Activated T-helper 2 cell treated with anti-CD3 and anti-CD28 coated beads, Interferon-gamma antibody, Interleukin-2, Interleukin-4, amounts not matched to agents 10 μg/mL and 5 μg/mL and 100 μg/mL, durations not matched to agents 14 hours and 24 hours and 36 hours (primary cell): ENCODE measurements around the gene KLHL36. TPM values are rescaled to one million over a fixed set of nuclear protein-coding genes. Genes with fewer than 3 reads are reported as not detected.
"Not testable (repeated sequence)": the region's sequence is repeated elsewhere in the genome, so short reads cannot be mapped to it uniquely, and the experiment has no call there.

ENCODE experiments used
- DNase-seq: peaks from one replicate; pipeline ENCODE4 v3.0.0; 2021; ENCODE audit warnings: low spot score
- H3K27ac Mint-ChIP-seq: one replicate; pipeline ENCODE4 v1.8.0; 2021; ENCODE audit warnings: mixed read lengths
- H3K27me3 Mint-ChIP-seq: one replicate; pipeline ENCODE4 v1.8.0; 2021; ENCODE audit warnings: low read depth, mixed read lengths
- H3K36me3 Mint-ChIP-seq: one replicate; pipeline ENCODE4 v1.8.0; 2021; ENCODE audit warnings: low read depth, mixed read lengths
- H3K4me1 Mint-ChIP-seq: one replicate; pipeline ENCODE4 v1.8.0; 2021; ENCODE audit warnings: low read depth, mixed read lengths
- H3K4me3 Mint-ChIP-seq: one replicate; pipeline ENCODE4 v1.8.0; 2021; ENCODE audit warnings: low read depth, mild to moderate bottlenecking, moderate library complexity, mixed read lengths
- H3K9me3 Mint-ChIP-seq: one replicate; pipeline ENCODE4 v1.8.0; 2021; ENCODE audit warnings: mixed read lengths
- intact Hi-C: fragments of 100-400 bp; cut with micrococcal nuclease; formaldehyde crosslinking; loops from one replicate; pipeline ENCODE4 v1.15.1; 2023
- total RNA-seq: library from RNA; stranded (reverse); gene quantifications from 2 replicates; pipeline ENCODE4 v1.2.3, GENCODE V29; 2022

KLHL36 gene
- total RNA-seq, 1 donor from 2014 or later: 57.7 TPM

GRCh38 chr16:84684592-84684965 lies 36.3 kb downstream of the KLHL36 start:
- Mint-ChIP-seq H3K36me3 (no peaks in the 10 kb centered on the region), H3K4me1 (peaks cover 9% of the 10 kb centered on the region), H3K4me3 (no peak overlapping the region), H3K9me3 (peaks cover 10% of the 10 kb centered on the region), H3K27ac (no peak overlapping the region), H3K27me3 (peaks cover 32% of the 10 kb centered on the region)
- intact Hi-C loops: no loop called here
- DNase-seq: no peak

- no peak overlapping the region for H3K4me3 Mint-ChIP-seq
- peaks cover 31% of the 10 kb centered on the region for H3K27me3 Mint-ChIP-seq
- no peaks in the 10 kb centered on the region for H3K36me3 Mint-ChIP-seq
- no peak overlapping the region for H3K27ac Mint-ChIP-seq
- peaks cover 9% of the 10 kb centered on the region for H3K4me1 Mint-ChIP-seq
- no peak for DNase-seq
- intact Hi-C loops: no loop called here
- H3K9me3 Mint-ChIP-seq: peaks cover 10% of the 10 kb centered on the region
These were observed 36.9 kb downstream of the KLHL36 start for GRCh38 chr16:84685210-84685609.

- intact Hi-C loops: no loop called here
- peaks cover 9% of the 10 kb centered on the region for H3K4me1 Mint-ChIP-seq
- DNase-seq: no peak
- H3K27ac Mint-ChIP-seq: no peak overlapping the region
- H3K4me3 Mint-ChIP-seq: no peak overlapping the region
- H3K27me3 Mint-ChIP-seq: peaks cover 21% of the 10 kb centered on the region
- H3K36me3 Mint-ChIP-seq: no peaks in the 10 kb centered on the region
- peaks cover 10% of the 10 kb centered on the region for H3K9me3 Mint-ChIP-seq
These were observed 38.5 kb downstream of the KLHL36 start for GRCh38 chr16:84686707-84687298.

- H3K9me3 Mint-ChIP-seq: peaks cover 10% of the 10 kb centered on the region
- H3K4me1 Mint-ChIP-seq: peaks cover 14% of the 10 kb centered on the region
- H3K4me3 Mint-ChIP-seq: no peak overlapping the region
- peaks cover 18% of the 10 kb centered on the region for H3K27me3 Mint-ChIP-seq
- DNase-seq: no peak
- H3K27ac Mint-ChIP-seq: no peak overlapping the region
- intact Hi-C loops: no loop called here
- no peaks in the 10 kb centered on the region for H3K36me3 Mint-ChIP-seq
These were observed 39.4 kb downstream of the KLHL36 start for GRCh38 chr16:84687715-84688114.

- H3K9me3 Mint-ChIP-seq, H3K27ac Mint-ChIP-seq, intact Hi-C loops, H3K4me3 Mint-ChIP-seq, H3K36me3 Mint-ChIP-seq, DNase-seq: not testable (repeated sequence)
- Mint-ChIP-seq H3K4me1 (peaks cover 15% of the 10 kb centered on the region), H3K27me3 (peaks cover 18% of the 10 kb centered on the region)
These were observed 39.9 kb downstream of the KLHL36 start for GRCh38 chr16:84688163-84688562.

- H3K27ac Mint-ChIP-seq: no peak overlapping the region
- H3K4me3 Mint-ChIP-seq: no peak overlapping the region
- peaks cover 15% of the 10 kb centered on the region for H3K4me1 Mint-ChIP-seq
- DNase-seq: no peak
- intact Hi-C loops: no loop called here
- peaks cover 15% of the 10 kb centered on the region for H3K27me3 Mint-ChIP-seq
- H3K9me3 Mint-ChIP-seq: peaks cover 10% of the 10 kb centered on the region
- no peaks in the 10 kb centered on the region for H3K36me3 Mint-ChIP-seq
These were observed 40.8 kb downstream of the KLHL36 start for GRCh38 chr16:84689111-84689510.

- H3K27ac Mint-ChIP-seq: no peak overlapping the region
- intact Hi-C loops: no loop called here
- no peak overlapping the region for H3K4me3 Mint-ChIP-seq
- no peaks in the 10 kb centered on the region for H3K36me3 Mint-ChIP-seq
- H3K9me3 Mint-ChIP-seq: peaks cover 10% of the 10 kb centered on the region
- peaks cover 11% of the 10 kb centered on the region for H3K27me3 Mint-ChIP-seq
- H3K4me1 Mint-ChIP-seq: peaks cover 15% of the 10 kb centered on the region
- DNase-seq: no peak
These were observed 41.9 kb downstream of the KLHL36 start for GRCh38 chr16:84690088-84690819.

- H3K36me3 Mint-ChIP-seq: no peaks in the 10 kb centered on the region
- no peak overlapping the region for H3K4me3 Mint-ChIP-seq
- H3K9me3 Mint-ChIP-seq: peaks cover 10% of the 10 kb centered on the region
- DNase-seq: no peak
- intact Hi-C loops: no loop called here
- no peak overlapping the region for H3K27ac Mint-ChIP-seq
- H3K4me1 Mint-ChIP-seq: peaks cover 9% of the 10 kb centered on the region
- peaks cover 14% of the 10 kb centered on the region for H3K27me3 Mint-ChIP-seq
These were observed 44.3 kb downstream of the KLHL36 start for GRCh38 chr16:84692451-84693214.

- H3K4me3 Mint-ChIP-seq, DNase-seq, intact Hi-C loops, H3K36me3 Mint-ChIP-seq, H3K27ac Mint-ChIP-seq, H3K9me3 Mint-ChIP-seq, H3K4me1 Mint-ChIP-seq: not testable (repeated sequence)
- peaks cover 14% of the 10 kb centered on the region for H3K27me3 Mint-ChIP-seq
These were observed 45.6 kb downstream of the KLHL36 start for GRCh38 chr16:84693869-84694268.

GRCh38 chr16:84694980-84695379 lies 46.7 kb downstream of the KLHL36 start:
- Mint-ChIP-seq H3K27me3 (peaks cover 11% of the 10 kb centered on the region), H3K27ac (no peak overlapping the region), H3K36me3 (no peaks in the 10 kb centered on the region), H3K4me3 (no peak overlapping the region), H3K4me1 (peaks cover 11% of the 10 kb centered on the region), H3K9me3 (no peaks in the 10 kb centered on the region)
- intact Hi-C loops: no loop called here
- no peak for DNase-seq

- Mint-ChIP-seq H3K4me1 (peaks cover 27% of the 10 kb centered on the region), H3K27me3 (peaks cover 3% of the 10 kb centered on the region), H3K9me3 (no peaks in the 10 kb centered on the region), H3K36me3 (peaks cover 6% of the 10 kb centered on the region), H3K27ac (peak overlapping the region; percentile 78), H3K4me3 (peak overlapping the region; percentile 82)
- intact Hi-C loops: no loop called here
- no peak for DNase-seq
These were observed 50.9 kb downstream of the KLHL36 start for GRCh38 chr16:84699147-84699711.

GRCh38 chr16:84699712-84700445 lies 51.6 kb downstream of the KLHL36 start, which contains the start of gene USP10:
Gene USP10 (plus strand): TSS chr16:84700000. CDS start chr16:84700091, 91 bp downstream.
- Mint-ChIP-seq H3K27ac (peak within 1 kb of the TSS; percentile 96), H3K36me3 (peaks cover 11% of the 10 kb centered on the region), H3K9me3 (no peaks in the 10 kb centered on the region), H3K27me3 (peaks cover 3% of the 10 kb centered on the region), H3K4me1 (peaks cover 32% of the 10 kb centered on the region), H3K4me3 (peak within 1 kb of the TSS; percentile 94)
- DNase-seq: peak; percentile 81
- intact Hi-C loops: loop anchor here (2.0 kb wide), 1 partner anchor 25 kb away; no protein-coding TSS in a partner anchor
